GM23338 (cell line): ENCODE results near the gene FBF1.

Experiments used
- CREB1 ChIP-seq: fragments of 250-450 bp; sonication (Bioruptor Pico); IDR thresholded peaks from 2 replicates; pipeline ENCODE4 v1.5.0; 2020; ENCODE audit warnings: low read depth, mild to moderate bottlenecking, moderate library complexity
- EZH2 ChIP-seq: fragments of 200-600 bp; sonication (generic); IDR thresholded peaks from one replicate; pipeline ENCODE4 v1.8.0; 2017; ENCODE audit warnings: antibody characterized with exemption, mild to moderate bottlenecking, low read depth; ENCODE audit not compliant: unreplicated experiment
- EZH2phosphoT487 ChIP-seq: fragments of 200-600 bp; sonication (generic); IDR thresholded peaks from one replicate; pipeline ENCODE4 v1.8.1; 2018; ENCODE audit warnings: antibody characterized with exemption; ENCODE audit not compliant: unreplicated experiment
- JUNB ChIP-seq: IDR thresholded peaks from one replicate; pipeline ENCODE4 v1.6.1; 2016; ENCODE audit warnings: antibody characterized with exemption; ENCODE audit not compliant: unreplicated experiment
- POLR2AphosphoS5 ChIP-seq: IDR thresholded peaks from 2 replicates; pipeline ENCODE4 v1.6.1; 2016; ENCODE audit warnings: antibody characterized with exemption, low read depth
- STAT1 ChIP-seq: IDR thresholded peaks from one replicate; pipeline ENCODE4 v1.6.1; 2016; ENCODE audit warnings: antibody characterized with exemption; ENCODE audit not compliant: unreplicated experiment
- ZNF331 ChIP-seq: fragments of 250-450 bp; sonication (Bioruptor Pico); IDR thresholded peaks from 2 replicates; pipeline ENCODE4 v1.5.0; 2020; ENCODE audit warnings: low read depth, mild to moderate bottlenecking, moderate library complexity
- TF ChIP-seq, protein P1 (sequence below), 2 experiments: fragments of 200-600 bp in 1 of 2; sonication (generic) in 1 of 2; conservative IDR thresholded peaks; 2 replicates each; pipeline versions ENCODE4 v1.5.1 to v1.6.1; 2016 to 2017; ENCODE audit warnings: antibody characterized with exemption in 2 of 2, low read depth in 2 of 2, mild to moderate bottlenecking in 2 of 2, moderate library complexity in 1 of 2
- TF ChIP-seq, protein P2 (sequence below): IDR thresholded peaks from one replicate; pipeline ENCODE4 v1.6.1; 2018; ENCODE audit warnings: antibody characterized with exemption; ENCODE audit not compliant: unreplicated experiment
- TF ChIP-seq, protein P3 (sequence below): fragments of 250-450 bp; sonication (Bioruptor Pico); IDR thresholded peaks from 2 replicates; pipeline ENCODE4 v1.5.0; 2020; ENCODE audit warnings: mild to moderate bottlenecking, moderate library complexity
- TF ChIP-seq, protein P4 (sequence below): IDR thresholded peaks from 2 replicates; pipeline ENCODE4 v1.6.1; 2016; ENCODE audit warnings: antibody characterized with exemption

DNA sequence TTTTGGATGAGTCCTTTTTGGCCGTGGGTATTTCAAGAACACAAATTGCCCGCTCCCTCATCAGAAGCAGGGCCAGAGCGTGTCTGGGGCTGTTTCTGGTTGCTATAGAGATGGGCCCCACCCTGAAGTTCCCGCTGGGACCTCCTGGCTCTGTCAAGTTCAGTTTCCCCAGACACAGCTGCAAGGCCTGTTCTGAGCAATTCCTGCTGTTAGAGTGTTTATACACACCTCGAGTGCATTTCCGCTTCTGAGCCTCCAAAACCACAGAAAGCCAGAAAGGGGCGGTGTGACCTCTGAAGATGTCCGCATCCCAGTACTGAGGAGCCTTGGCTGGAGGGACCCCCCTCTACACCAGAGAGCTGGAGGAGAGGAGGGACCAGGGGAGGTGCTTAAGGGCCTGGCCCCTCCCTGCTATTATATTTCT is 76.4 kb downstream of the FBF1 start:
- TF ChIP-seq, protein P1, sequence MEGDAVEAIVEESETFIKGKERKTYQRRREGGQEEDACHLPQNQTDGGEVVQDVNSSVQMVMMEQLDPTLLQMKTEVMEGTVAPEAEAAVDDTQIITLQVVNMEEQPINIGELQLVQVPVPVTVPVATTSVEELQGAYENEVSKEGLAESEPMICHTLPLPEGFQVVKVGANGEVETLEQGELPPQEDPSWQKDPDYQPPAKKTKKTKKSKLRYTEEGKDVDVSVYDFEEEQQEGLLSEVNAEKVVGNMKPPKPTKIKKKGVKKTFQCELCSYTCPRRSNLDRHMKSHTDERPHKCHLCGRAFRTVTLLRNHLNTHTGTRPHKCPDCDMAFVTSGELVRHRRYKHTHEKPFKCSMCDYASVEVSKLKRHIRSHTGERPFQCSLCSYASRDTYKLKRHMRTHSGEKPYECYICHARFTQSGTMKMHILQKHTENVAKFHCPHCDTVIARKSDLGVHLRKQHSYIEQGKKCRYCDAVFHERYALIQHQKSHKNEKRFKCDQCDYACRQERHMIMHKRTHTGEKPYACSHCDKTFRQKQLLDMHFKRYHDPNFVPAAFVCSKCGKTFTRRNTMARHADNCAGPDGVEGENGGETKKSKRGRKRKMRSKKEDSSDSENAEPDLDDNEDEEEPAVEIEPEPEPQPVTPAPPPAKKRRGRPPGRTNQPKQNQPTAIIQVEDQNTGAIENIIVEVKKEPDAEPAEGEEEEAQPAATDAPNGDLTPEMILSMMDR (conservative IDR thresholded peaks at IDR 0.05; ENCODE audit: low read depth in 2 of 2): peak in 1 of 2 experiments; percentile 43; a peak in 2 of 4 replicates
- TF ChIP-seq POLR2AphosphoS5: no peak
- TF ChIP-seq, protein P2, sequence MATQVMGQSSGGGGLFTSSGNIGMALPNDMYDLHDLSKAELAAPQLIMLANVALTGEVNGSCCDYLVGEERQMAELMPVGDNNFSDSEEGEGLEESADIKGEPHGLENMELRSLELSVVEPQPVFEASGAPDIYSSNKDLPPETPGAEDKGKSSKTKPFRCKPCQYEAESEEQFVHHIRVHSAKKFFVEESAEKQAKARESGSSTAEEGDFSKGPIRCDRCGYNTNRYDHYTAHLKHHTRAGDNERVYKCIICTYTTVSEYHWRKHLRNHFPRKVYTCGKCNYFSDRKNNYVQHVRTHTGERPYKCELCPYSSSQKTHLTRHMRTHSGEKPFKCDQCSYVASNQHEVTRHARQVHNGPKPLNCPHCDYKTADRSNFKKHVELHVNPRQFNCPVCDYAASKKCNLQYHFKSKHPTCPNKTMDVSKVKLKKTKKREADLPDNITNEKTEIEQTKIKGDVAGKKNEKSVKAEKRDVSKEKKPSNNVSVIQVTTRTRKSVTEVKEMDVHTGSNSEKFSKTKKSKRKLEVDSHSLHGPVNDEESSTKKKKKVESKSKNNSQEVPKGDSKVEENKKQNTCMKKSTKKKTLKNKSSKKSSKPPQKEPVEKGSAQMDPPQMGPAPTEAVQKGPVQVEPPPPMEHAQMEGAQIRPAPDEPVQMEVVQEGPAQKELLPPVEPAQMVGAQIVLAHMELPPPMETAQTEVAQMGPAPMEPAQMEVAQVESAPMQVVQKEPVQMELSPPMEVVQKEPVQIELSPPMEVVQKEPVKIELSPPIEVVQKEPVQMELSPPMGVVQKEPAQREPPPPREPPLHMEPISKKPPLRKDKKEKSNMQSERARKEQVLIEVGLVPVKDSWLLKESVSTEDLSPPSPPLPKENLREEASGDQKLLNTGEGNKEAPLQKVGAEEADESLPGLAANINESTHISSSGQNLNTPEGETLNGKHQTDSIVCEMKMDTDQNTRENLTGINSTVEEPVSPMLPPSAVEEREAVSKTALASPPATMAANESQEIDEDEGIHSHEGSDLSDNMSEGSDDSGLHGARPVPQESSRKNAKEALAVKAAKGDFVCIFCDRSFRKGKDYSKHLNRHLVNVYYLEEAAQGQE: no peak
- no peak for TF ChIP-seq EZH2
- TF ChIP-seq CREB1 (CRISPR knock-in tag): no peak
- TF ChIP-seq STAT1: no peak
- TF ChIP-seq, protein P3, sequence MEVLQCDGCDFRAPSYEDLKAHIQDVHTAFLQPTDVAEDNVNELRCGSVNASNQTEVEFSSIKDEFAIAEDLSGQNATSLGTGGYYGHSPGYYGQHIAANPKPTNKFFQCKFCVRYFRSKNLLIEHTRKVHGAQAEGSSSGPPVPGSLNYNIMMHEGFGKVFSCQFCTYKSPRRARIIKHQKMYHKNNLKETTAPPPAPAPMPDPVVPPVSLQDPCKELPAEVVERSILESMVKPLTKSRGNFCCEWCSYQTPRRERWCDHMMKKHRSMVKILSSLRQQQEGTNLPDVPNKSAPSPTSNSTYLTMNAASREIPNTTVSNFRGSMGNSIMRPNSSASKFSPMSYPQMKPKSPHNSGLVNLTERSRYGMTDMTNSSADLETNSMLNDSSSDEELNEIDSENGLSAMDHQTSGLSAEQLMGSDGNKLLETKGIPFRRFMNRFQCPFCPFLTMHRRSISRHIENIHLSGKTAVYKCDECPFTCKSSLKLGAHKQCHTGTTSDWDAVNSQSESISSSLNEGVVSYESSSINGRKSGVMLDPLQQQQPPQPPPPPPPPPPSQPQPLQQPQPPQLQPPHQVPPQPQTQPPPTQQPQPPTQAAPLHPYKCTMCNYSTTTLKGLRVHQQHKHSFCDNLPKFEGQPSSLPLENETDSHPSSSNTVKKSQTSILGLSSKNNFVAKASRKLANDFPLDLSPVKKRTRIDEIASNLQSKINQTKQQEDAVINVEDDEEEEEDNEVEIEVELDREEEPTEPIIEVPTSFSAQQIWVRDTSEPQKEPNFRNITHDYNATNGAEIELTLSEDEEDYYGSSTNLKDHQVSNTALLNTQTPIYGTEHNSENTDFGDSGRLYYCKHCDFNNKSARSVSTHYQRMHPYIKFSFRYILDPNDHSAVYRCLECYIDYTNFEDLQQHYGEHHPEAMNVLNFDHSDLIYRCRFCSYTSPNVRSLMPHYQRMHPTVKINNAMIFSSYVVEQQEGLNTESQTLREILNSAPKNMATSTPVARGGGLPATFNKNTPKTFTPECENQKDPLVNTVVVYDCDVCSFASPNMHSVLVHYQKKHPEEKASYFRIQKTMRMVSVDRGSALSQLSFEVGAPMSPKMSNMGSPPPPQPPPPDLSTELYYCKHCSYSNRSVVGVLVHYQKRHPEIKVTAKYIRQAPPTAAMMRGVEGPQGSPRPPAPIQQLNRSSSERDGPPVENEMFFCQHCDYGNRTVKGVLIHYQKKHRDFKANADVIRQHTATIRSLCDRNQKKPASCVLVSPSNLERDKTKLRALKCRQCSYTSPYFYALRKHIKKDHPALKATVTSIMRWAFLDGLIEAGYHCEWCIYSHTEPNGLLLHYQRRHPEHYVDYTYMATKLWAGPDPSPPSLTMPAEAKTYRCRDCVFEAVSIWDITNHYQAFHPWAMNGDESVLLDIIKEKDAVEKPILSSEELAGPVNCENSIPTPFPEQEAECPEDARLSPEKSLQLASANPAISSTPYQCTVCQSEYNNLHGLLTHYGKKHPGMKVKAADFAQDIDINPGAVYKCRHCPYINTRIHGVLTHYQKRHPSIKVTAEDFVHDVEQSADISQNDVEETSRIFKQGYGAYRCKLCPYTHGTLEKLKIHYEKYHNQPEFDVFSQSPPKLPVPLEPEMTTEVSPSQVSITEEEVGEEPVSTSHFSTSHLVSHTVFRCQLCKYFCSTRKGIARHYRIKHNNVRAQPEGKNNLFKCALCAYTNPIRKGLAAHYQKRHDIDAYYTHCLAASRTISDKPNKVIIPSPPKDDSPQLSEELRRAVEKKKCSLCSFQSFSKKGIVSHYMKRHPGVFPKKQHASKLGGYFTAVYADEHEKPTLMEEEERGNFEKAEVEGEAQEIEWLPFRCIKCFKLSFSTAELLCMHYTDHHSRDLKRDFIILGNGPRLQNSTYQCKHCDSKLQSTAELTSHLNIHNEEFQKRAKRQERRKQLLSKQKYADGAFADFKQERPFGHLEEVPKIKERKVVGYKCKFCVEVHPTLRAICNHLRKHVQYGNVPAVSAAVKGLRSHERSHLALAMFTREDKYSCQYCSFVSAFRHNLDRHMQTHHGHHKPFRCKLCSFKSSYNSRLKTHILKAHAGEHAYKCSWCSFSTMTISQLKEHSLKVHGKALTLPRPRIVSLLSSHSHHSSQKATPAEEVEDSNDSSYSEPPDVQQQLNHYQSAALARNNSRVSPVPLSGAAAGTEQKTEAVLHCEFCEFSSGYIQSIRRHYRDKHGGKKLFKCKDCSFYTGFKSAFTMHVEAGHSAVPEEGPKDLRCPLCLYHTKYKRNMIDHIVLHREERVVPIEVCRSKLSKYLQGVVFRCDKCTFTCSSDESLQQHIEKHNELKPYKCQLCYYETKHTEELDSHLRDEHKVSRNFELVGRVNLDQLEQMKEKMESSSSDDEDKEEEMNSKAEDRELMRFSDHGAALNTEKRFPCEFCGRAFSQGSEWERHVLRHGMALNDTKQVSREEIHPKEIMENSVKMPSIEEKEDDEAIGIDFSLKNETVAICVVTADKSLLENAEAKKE (CRISPR knock-in tag): no peak
- no peak for TF ChIP-seq EZH2phosphoT487
- TF ChIP-seq, protein P4, sequence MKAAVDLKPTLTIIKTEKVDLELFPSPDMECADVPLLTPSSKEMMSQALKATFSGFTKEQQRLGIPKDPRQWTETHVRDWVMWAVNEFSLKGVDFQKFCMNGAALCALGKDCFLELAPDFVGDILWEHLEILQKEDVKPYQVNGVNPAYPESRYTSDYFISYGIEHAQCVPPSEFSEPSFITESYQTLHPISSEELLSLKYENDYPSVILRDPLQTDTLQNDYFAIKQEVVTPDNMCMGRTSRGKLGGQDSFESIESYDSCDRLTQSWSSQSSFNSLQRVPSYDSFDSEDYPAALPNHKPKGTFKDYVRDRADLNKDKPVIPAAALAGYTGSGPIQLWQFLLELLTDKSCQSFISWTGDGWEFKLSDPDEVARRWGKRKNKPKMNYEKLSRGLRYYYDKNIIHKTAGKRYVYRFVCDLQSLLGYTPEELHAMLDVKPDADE: no peak
- no peak for TF ChIP-seq JUNB
- TF ChIP-seq ZNF331: no peak
